Transverse colon (tissue), 4 donors: Measurements from ENCODE around the gene FBXL13. TPM values are rescaled to one million over a fixed set of nuclear protein-coding genes. Genes with fewer than 3 reads are reported as not detected.
"Not testable (repeated sequence)": the region's sequence is repeated elsewhere in the genome, so short reads cannot be mapped to it uniquely, and the experiment has no call there.

Experiments
- DNase-seq: peaks from one replicate; pipeline ENCODE4 v3.0.0-alpha.2; 2019
- H3K27ac ChIP-seq, 4 donors: fragments of 200-600 bp; sonication (generic); 2 replicates each; pipeline ENCODE4 v1.5.1; 2016 to 2018; ENCODE audit warnings: inconsistent platforms in 4 of 4
- H3K27me3 ChIP-seq: fragments of 200-600 bp; sonication (generic); 2 replicates; pipeline ENCODE4 v1.5.1; 2017; ENCODE audit warnings: inconsistent platforms
- H3K36me3 ChIP-seq, 4 donors: fragments of 200-600 bp; sonication (generic); 2 replicates each; pipeline ENCODE4 v1.5.1; 2017 to 2019; ENCODE audit warnings: inconsistent platforms in 4 of 4
- H3K4me1 ChIP-seq, 4 donors: fragments of 200-600 bp; sonication (generic); 2 replicates each; pipeline ENCODE4 v1.5.1; 2017 to 2020; ENCODE audit warnings: inconsistent platforms in 4 of 4
- H3K4me3 ChIP-seq, 4 donors: fragments of 200-600 bp; sonication (generic); 1 replicate in 1 of 4; 2 replicates in 3 of 4; pipeline versions ENCODE4 v1.5.1 to v1.6.1; 2017 to 2019; ENCODE audit warnings: inconsistent platforms in 4 of 4
- H3K9me3 ChIP-seq, 2 donors: fragments of 200-600 bp; sonication (generic); 2 replicates each; pipeline ENCODE4 v1.5.1; 2017 to 2019; ENCODE audit warnings: inconsistent platforms in 2 of 2
- EP300 ChIP-seq: sonication (generic); formaldehyde crosslinking; IDR thresholded peaks from one replicate; pipeline ENCODE4 v1.6.1; 2017; ENCODE audit warnings: antibody characterized with exemption, low read depth
- POLR2A ChIP-seq: fragments of 450-650 bp; IDR thresholded peaks from one replicate; pipeline ENCODE4 v1.6.1; 2016; ENCODE audit warnings: antibody characterized with exemption, mild to moderate bottlenecking, moderate library complexity
- POLR2AphosphoS5 ChIP-seq, 3 donors: sonication (generic); formaldehyde crosslinking; IDR thresholded peaks; one replicate each; pipeline ENCODE4 v1.6.1; 2016; ENCODE audit warnings: antibody characterized with exemption in 3 of 3
- WGBS, 2 donors: methylation state at CpG; one replicate each; pipeline ENCODE4 v1.1.5; 2018; ENCODE audit warnings: low coverage in 1 of 2; 5-methylcytosine and 5-hydroxymethylcytosine counted together
- in situ Hi-C, 4 donors: fragments of 200-750 bp; cut with MboI; loops; one replicate each; pipeline versions ENCODE4 v1.15.0 to v1.15.1; 2017; ENCODE audit warnings: low sequenced_read_pairs in 3 of 4, low pct_ligation_motif_present in 1 of 4, low pct_unique_long_range_greater_than_20kb in 1 of 4
- intact Hi-C: fragments of 100-400 bp; cut with DNase I; formaldehyde crosslinking; loops from one replicate; pipeline ENCODE4 v1.15.1; 2023; ENCODE audit warnings: low total_unique reads
- total RNA-seq, 4 donors: library from RNA; depleted of rRNA; stranded (reverse); fragments of >200 nt; gene quantifications; one replicate each; pipeline ENCODE4 v1.1.0, GENCODE V29; 2016
- TF ChIP-seq, protein P1 (sequence below), 5 experiments: fragments of 200-600 bp in 3 of 5; fragments of 450-650 bp in 2 of 5; sonication (generic) in 3 of 5; IDR thresholded peaks; 1 replicate in 2 of 5; 2 replicates in 3 of 5; pipeline ENCODE4 v1.5.1; 2016 to 2017; ENCODE audit warnings: antibody characterized with exemption in 5 of 5, inconsistent platforms in 3 of 5, mild to moderate bottlenecking in 2 of 5, moderate library complexity in 1 of 5

Gene FBXL13
- total RNA-seq, 4 donors from 2014 or later = 0.96 to 6.8 (median 1.9) TPM; not detected in 1

DNA sequence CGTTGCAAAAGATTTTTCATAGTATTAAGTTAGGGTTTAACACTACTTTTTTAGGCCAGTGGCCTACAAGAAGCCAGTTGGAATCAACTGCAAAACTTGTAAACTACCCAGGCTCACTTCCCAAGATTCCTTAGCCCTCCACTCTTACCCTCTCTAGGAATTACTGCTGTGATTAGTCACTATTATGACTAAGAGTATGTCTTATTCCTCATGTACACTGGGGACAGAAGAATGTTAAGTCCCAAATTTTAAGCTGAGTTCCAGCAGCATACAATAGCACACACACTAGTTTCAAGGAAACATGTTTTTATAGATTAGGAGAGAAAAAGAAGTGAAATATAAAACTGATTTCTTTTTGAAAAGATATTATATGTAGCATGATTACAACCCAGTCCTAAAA, 42.8 kb downstream of the FBXL13 start:
- DNase-seq = no peak
- no peaks in the 10 kb centered on the region for H3K9me3 ChIP-seq
- H3K4me3 ChIP-seq = no peak overlapping the region
- no peak overlapping the region for H3K27ac ChIP-seq
- no peaks in the 10 kb centered on the region for H3K4me1 ChIP-seq
- no peaks in the 10 kb centered on the region for H3K27me3 ChIP-seq
- in situ Hi-C loops = no loop called here
- no peak for TF ChIP-seq EP300
- no peak for TF ChIP-seq POLR2AphosphoS5 (IDR thresholded peaks at IDR 0.05)
- TF ChIP-seq, protein P1, sequence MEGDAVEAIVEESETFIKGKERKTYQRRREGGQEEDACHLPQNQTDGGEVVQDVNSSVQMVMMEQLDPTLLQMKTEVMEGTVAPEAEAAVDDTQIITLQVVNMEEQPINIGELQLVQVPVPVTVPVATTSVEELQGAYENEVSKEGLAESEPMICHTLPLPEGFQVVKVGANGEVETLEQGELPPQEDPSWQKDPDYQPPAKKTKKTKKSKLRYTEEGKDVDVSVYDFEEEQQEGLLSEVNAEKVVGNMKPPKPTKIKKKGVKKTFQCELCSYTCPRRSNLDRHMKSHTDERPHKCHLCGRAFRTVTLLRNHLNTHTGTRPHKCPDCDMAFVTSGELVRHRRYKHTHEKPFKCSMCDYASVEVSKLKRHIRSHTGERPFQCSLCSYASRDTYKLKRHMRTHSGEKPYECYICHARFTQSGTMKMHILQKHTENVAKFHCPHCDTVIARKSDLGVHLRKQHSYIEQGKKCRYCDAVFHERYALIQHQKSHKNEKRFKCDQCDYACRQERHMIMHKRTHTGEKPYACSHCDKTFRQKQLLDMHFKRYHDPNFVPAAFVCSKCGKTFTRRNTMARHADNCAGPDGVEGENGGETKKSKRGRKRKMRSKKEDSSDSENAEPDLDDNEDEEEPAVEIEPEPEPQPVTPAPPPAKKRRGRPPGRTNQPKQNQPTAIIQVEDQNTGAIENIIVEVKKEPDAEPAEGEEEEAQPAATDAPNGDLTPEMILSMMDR (IDR thresholded peaks at IDR 0.05) = no peak
- TF ChIP-seq POLR2A = no peak
- intact Hi-C loops = no loop called here
- no peaks in the 10 kb centered on the region for H3K36me3 ChIP-seq
- WGBS, 2 donors = 53 to 54% methylated on average over 1 of the region's 1 CpG

DNA sequence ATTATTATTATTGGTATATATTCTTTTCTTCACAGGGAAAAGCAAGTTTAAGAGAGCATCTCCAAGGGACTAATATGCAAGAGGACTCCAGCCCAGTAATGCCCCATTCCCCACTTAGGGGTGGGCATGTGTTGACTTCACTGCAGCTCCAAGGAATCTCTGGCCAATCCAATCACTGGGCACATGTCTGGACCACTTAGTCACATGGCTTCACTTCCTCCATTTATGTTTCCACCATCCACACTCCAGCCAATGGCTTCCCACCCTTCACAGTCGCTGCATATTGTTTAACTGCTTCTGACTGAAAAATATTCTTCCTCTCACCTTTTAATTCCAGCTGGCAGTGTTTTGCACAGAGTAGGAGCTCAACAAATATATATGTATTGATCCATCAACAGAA, 43.6 kb downstream of the FBXL13 start:
- no peak for TF ChIP-seq POLR2AphosphoS5 (IDR thresholded peaks at IDR 0.05)
- TF ChIP-seq, protein P1 (IDR thresholded peaks at IDR 0.05) = no peak
- TF ChIP-seq EP300 = no peak
- TF ChIP-seq POLR2A = no peak
- no peaks in the 10 kb centered on the region for H3K27me3 ChIP-seq
- no peak overlapping the region for H3K27ac ChIP-seq
- H3K9me3 ChIP-seq = no peaks in the 10 kb centered on the region
- DNase-seq = no peak
- WGBS, 2 donors = 92 to 100% methylated on average over 1 of the region's 1 CpG
- H3K4me1 ChIP-seq = no peaks in the 10 kb centered on the region
- intact Hi-C loops = no loop called here
- no peaks in the 10 kb centered on the region for H3K36me3 ChIP-seq
- in situ Hi-C loops = no loop called here
- no peak overlapping the region for H3K4me3 ChIP-seq

DNA sequence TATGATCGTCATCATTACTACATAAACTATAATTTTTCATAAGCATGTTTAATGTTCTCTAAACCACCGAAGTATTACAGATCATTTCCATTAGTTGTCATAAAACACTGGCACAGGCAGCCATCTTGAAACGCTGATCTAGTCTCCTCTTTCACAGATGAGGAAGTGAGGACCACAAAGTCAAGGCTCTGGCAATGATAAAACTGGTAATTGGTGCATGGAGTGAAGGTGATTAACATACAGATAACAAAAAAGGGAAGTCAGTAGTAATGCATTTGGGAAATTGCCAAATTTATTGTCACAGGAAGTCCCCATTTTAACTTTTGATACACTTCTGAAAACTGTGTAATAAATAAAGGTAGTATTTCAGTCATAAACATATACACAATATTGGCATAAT, 49.3 kb downstream of the FBXL13 start:
- TF ChIP-seq, protein P1 (IDR thresholded peaks at IDR 0.05) = no peak
- no peak for TF ChIP-seq EP300
- TF ChIP-seq POLR2AphosphoS5 (IDR thresholded peaks at IDR 0.05) = no peak
- TF ChIP-seq POLR2A = no peak
- Histone ChIP-seq H3K4me3 (no peak overlapping the region), H3K27me3 (no peaks in the 10 kb centered on the region), H3K36me3 (no peaks in the 10 kb centered on the region), H3K4me1 (no peaks in the 10 kb centered on the region), H3K27ac (no peak overlapping the region), H3K9me3 (no peaks in the 10 kb centered on the region)
- DNase-seq = no peak
- 61 to 67% methylated on average over 3 of the region's 3 CpGs for WGBS, 2 donors
- in situ Hi-C loops (no loop called here), intact Hi-C loops (no loop called here)

DNA sequence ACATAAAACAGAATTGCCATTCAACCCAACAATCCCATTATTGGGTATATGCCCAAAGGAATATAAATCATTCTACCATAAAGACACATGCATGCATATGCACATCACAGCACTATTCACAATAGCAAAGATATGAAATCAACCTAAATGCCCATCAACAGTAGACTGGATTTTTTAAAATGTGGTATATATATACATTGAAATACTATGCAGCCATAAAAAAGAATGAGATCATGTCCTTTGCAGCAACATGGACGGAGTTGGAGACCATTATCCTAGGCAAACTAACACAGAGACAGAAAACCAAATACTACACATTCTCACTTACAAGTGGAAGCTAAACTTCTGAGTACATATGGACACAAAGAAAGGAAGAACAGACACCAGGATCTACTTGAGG, 51.0 kb downstream of the FBXL13 start:
- intact Hi-C loops, H3K4me1 ChIP-seq, H3K36me3 ChIP-seq, H3K27ac ChIP-seq, H3K27me3 ChIP-seq, in situ Hi-C loops, DNase-seq, H3K9me3 ChIP-seq, H3K4me3 ChIP-seq: not testable (repeated sequence)
- 89 to 91% methylated on average over 1 of the region's 1 CpG for WGBS, 2 donors

DNA sequence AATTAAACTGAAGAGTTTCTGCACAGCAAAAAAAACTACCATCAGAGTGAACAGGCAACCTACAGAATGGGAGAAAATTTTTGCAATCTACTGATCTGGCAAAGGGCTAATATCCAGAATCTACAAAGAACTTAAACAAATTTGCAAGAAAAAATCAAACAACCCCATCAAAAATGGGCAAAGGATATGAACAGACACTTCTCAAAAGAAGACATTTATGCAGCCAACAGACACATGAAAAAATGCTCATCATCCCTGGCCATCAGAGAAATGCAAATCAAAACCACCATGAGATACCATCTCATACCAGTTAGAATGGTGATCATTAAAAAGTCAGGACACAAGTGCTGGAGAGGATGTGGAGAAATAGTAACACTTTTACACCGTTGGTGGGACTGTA, 53.1 kb downstream of the FBXL13 start:
- in situ Hi-C loops, H3K36me3 ChIP-seq, H3K4me3 ChIP-seq, H3K9me3 ChIP-seq, H3K27ac ChIP-seq, H3K27me3 ChIP-seq, H3K4me1 ChIP-seq, DNase-seq, intact Hi-C loops: not testable (repeated sequence)
- 86 to 90% methylated on average over 1 of the region's 1 CpG for WGBS, 2 donors

DNA sequence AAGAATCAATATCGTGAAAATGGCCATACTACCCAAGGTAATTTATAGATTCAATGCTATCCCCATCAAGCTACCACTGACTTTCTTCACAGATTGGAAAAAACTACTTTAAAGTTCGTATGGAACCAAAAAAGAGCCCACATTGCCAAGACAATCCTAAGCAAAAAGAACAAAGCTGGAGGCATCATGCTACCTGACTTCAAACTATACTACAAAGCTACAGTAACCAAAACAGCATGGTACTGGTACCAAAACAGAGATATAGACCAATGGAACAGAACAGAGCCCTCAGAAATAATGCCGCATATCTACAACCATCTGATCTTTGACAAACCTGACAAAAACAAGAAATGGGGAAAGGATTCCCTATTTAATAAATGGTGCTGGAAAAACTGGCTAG, 53.7 kb downstream of the FBXL13 start:
- WGBS, 2 donors = 85 to 89% methylated on average over 2 to 3 of the region's 3 CpGs
- H3K27me3 ChIP-seq, H3K27ac ChIP-seq, H3K9me3 ChIP-seq, H3K4me1 ChIP-seq, intact Hi-C loops, H3K36me3 ChIP-seq, in situ Hi-C loops, H3K4me3 ChIP-seq, DNase-seq: not testable (repeated sequence)

DNA sequence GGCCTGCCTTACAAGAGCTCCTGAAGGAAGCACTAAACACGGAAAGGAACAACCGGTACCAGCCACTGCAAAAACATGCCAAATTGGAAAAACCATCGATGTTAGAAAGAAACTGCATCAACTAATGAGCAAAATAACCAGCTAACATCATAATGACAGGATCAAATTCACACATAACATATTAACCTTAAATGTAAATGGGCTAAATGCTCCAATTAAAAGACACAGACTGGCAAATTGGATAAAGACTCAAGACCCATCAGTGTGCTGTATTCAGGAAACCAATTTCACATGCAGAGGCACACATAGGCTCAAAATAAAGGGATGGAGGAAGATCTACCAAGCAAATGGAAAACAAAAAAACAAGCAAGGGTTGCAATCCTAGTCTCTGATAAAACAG, 56.3 kb downstream of the FBXL13 start:
- intact Hi-C loops, H3K4me3 ChIP-seq, H3K9me3 ChIP-seq, H3K4me1 ChIP-seq, H3K36me3 ChIP-seq, DNase-seq, H3K27me3 ChIP-seq, H3K27ac ChIP-seq, in situ Hi-C loops: not testable (repeated sequence)
- WGBS, 2 donors = 90 to 100% methylated on average over 3 of the region's 3 CpGs
